Vagina (tissue), 2 donors: ENCODE results near the gene B4GALT1.

Experiments used
- POLR2A ChIP-seq, 2 donors: fragments of 450-650 bp; IDR thresholded peaks; one replicate each; pipeline ENCODE4 v1.6.1; 2017; ENCODE audit warnings: antibody characterized with exemption in 2 of 2, mild to moderate bottlenecking in 2 of 2, moderate library complexity in 2 of 2
- POLR2AphosphoS5 ChIP-seq, 2 donors: sonication (generic); formaldehyde crosslinking; IDR thresholded peaks; one replicate each; pipeline ENCODE4 v1.9.0; 2017; ENCODE audit warnings: antibody characterized with exemption in 2 of 2, mild to moderate bottlenecking in 2 of 2, low read depth in 1 of 2; ENCODE audit not compliant: insufficient read depth in 1 of 2
- TF ChIP-seq, protein P1 (sequence below), 3 experiments: fragments of 450-650 bp in 2 of 3; fragments of 200-600 bp in 1 of 3; sonication (generic) in 1 of 3; IDR thresholded peaks; one replicate each; pipeline ENCODE4 v1.5.1; 2017 to 2019; ENCODE audit warnings: antibody characterized with exemption in 3 of 3, mild to moderate bottlenecking in 2 of 3, moderate library complexity in 2 of 3

DNA sequence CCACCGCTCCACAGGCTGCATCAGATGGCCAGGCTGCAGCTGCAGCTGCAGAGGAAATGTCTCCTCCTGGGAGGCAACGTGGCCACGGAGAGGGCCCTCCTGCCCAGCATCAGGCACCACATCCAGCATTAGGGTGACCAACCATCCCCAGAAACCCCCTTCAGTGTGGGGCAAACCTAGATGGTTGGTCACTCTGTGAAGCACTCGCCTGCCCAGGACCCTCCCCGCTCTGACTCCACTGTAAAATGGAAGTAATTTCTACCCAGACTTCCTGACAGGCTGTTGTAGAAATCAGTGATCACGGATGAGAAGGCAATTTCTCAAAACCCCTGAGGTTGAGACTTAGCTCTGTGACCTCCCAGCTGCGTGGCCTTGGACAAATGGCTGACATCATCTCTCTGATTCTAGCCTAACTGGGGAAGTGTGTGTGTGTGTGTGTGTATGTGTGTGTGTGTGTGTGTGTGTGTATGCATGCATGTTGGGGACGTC, 31.6 kb downstream of the B4GALT1 start:
- TF ChIP-seq, protein P1, sequence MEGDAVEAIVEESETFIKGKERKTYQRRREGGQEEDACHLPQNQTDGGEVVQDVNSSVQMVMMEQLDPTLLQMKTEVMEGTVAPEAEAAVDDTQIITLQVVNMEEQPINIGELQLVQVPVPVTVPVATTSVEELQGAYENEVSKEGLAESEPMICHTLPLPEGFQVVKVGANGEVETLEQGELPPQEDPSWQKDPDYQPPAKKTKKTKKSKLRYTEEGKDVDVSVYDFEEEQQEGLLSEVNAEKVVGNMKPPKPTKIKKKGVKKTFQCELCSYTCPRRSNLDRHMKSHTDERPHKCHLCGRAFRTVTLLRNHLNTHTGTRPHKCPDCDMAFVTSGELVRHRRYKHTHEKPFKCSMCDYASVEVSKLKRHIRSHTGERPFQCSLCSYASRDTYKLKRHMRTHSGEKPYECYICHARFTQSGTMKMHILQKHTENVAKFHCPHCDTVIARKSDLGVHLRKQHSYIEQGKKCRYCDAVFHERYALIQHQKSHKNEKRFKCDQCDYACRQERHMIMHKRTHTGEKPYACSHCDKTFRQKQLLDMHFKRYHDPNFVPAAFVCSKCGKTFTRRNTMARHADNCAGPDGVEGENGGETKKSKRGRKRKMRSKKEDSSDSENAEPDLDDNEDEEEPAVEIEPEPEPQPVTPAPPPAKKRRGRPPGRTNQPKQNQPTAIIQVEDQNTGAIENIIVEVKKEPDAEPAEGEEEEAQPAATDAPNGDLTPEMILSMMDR (IDR thresholded peaks at IDR 0.05): no peak
- TF ChIP-seq POLR2A (IDR thresholded peaks at IDR 0.05) (no peak), POLR2AphosphoS5 (IDR thresholded peaks at IDR 0.05; ENCODE audit: insufficient read depth in 1 of 2, low read depth in 1 of 2) (no peak)
